Breast epithelium (tissue), 3 donors: ENCODE results near the gene DDC.

ENCODE experiments used
- CTCF ChIP-seq, 3 donors: fragments of 450-650 bp; IDR thresholded peaks; one replicate each; pipeline ENCODE4 v1.5.1; 2016 to 2017; ENCODE audit warnings: antibody characterized with exemption in 3 of 3, mild to moderate bottlenecking in 3 of 3, moderate library complexity in 3 of 3
- POLR2A ChIP-seq: fragments of 450-650 bp; IDR thresholded peaks from one replicate; pipeline ENCODE4 v1.6.1; 2016; ENCODE audit warnings: antibody characterized with exemption, mild to moderate bottlenecking, moderate library complexity

GRCh38 chr7:50426280-50427045, 138.7 kb downstream of the DDC start:
- TF ChIP-seq CTCF (IDR thresholded peaks at IDR 0.05), result no peak
- TF ChIP-seq POLR2A, result no peak
